Measurements from ENCODE around the gene TGFA.

Gene TGFA

DNA sequence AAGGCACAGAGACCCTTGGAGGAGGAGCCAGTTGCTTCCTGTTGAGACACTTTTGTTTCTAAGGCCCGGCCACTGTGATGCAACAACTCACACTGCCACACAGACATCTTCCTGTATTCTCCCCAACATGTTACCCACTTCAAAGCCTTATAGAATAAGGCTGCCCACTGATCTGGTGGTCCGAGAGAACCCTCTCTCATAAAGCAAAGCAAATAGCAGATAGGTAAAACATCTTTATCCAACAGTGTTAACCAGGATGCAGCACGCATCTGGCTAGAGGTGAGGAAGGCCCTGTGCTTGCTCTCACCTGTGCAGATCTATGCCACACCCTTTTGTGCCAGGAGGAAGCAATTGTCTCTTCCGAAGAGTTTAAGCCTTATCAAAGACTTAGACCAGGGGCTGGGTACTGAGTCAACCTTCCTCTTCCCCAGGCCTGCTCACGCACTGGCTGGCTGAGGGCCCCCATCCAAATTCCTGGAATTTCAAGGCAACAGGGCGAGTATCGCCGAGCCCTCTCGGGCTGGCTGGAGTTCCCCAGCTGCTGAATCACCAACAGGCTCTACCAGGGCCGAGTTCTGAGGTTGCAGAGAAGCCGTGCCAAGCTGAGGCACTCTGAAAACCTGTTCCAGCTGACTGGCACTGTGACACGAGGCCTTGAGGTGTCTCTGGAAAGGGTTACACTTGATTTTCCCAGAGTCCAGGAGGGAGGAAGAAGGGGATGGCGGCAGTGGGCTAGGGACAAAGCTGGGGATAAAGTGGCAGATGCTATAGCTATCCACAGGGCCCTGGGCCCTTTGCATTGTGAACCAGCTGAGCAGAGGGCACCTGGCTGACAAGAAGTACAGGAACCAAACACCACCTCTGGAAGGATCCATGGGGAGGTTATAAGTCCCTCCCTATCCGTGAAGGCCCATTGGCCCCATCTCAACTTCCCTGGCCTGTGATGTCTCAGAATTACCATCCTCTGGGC lies 29.3 kb downstream of the TGFA start:
- DNase-seq (ENCODE audit: low spot score), result peak; percentile 73

DNA sequence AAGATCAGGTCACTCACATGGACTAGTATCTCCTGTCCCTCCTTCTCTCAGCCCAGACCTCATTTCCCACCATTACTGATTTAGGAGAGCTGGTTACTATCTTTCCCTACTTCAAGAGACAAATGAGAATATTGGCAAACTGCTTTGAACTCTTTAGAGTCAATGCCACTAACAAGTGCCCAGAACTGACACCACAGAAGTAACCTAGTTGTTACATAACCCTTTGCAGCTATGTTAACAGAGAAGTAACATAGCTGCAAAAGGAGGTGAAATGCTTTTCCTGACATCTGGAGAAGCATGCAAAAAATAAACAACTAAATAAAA lies 30.0 kb downstream of the TGFA start:
- DNase-seq (ENCODE audit: low spot score), result no peak

DNA sequence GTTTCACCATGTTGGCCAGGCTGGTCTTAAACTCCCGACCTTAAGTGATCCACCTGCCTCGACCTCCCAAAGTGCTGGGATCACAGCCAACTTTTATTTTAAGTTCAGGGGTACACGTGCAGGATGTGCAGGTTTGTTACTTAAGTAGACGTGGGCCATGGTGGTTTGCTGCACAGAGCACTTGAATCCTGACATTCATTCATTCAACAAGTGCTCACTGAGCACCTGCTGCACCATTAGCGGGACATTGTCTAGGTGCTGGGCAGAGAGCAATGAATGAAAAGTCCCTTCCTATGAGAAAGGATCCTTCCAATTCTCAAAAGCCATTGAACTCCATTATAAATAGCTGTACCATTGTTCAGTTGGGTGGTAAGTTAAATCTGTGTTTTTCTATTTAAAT lies 31.0 kb downstream of the TGFA start:
- no peak for DNase-seq (ENCODE audit: low spot score)

DNA sequence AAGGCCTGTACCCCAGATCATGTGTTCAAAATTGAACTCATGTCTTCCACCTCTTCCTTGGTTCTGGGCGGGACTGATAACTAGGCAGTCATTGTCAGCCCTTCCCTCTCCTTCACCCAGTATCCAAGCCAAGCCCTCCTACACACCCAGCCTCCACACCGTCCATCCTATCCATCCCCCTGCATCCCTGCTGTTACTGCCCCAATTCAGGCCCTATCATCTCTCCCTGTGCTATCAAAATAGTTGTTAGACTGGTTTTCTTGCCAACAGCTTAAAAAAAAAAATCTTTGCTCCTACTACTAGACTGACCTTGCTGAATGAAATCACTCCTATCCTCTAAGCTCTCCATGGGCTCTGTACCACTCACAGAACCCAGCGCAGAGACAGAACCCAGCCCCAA lies 32.8 kb downstream of the TGFA start:
- DNase-seq (ENCODE audit: low spot score), result no peak

DNA sequence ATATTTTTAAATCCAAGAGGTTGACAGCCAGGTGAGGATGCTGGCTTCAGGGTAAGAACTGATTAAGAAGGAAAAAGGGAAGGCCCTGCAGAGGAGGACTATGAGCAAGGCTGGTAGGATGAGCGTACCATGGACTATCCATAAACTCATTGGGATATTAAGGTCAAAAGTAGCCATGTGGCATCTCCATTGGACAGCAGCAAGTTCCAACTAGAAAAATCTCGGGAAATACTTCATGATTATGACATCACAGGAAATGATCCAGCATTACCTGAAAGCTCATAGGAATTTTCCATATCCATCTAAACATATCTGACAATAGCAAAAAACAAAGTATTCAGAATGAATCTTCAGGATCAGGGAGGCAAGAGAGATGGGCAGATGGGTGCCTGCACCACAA lies 34.2 kb downstream of the TGFA start:
- no peak for DNase-seq (ENCODE audit: low spot score)

DNA sequence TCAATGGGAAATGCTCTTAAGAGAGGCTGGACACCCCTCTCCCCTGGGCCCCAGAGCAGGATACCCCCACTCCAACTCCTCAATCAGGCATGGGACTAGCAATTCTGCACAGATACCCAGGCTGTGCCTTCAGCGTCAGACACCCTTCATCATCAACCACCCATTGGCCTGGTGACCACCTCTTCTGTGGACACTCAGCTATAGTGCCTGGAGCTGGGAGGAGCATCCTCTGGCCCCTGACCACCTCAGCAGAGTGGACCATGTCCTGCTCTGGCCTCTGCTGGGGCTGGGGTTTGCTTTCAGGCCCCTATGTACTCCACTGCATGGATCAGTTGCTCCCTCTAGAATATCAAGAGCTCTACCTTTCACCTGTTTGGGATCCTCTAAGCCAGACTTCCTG lies 35.1 kb downstream of the TGFA start:
- no peak for DNase-seq (ENCODE audit: low spot score)

DNA sequence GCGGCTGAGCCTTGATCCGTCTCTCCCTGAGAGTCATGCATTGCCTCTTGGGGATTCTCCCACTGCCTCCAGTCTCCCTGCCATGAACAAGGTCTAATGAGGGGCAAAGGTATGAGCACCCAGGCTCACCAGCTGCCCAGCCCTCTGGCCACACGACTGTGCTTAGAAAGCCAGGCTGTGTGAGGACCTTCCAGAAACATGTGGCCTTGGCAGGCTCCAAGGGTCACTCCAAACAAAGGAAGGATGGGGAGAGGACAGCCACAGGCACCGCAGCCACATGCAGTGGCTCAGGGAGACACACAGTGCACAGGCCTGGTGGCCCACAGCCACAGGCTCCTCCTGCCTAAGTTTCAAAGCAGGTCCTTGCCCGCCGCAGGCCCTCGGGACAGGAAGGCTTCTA lies 35.8 kb downstream of the TGFA start:
- no peak for DNase-seq (ENCODE audit: low spot score)

DNA sequence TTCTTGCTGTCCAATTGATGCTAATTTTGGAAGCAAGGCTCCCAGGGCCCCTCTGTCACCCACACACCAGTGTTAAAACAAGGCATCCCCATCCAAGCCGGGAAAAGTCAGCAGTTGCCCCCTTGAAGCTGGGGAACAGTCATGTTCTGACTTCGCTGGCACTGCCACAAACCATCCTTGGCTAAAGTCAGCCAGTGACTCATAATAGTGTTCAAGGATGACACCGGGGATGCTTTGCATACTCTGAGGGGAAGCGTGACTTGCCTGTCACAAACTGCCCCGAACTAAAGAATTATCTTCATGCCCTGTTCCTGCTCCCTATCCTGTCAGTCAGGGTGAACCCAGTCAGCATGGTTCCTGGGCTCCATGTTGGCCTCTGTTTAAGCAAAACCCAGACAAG lies 37.0 kb downstream of the TGFA start:
- no peak for DNase-seq (ENCODE audit: low spot score)

DNA sequence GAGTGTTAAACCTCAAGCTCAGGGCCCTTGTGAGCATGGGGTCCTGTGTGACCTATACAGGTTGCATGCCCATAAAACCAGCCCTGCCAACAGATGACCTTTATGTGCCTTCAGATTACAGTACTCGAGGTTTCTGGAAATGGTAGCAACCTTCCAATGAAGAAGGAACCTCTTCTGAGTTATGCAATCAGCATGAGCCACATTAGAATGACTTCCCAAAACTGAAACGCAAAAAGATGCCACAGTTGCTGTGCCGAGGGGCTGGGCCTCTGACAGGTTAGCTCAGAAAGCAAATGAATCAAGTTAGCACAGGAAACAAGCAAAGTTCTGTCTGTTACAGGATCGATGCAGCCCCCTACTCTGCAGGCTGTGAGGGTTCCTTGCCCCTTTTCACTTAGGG lies 37.7 kb downstream of the TGFA start:
- DNase-seq (ENCODE audit: low spot score), result no peak

DNA sequence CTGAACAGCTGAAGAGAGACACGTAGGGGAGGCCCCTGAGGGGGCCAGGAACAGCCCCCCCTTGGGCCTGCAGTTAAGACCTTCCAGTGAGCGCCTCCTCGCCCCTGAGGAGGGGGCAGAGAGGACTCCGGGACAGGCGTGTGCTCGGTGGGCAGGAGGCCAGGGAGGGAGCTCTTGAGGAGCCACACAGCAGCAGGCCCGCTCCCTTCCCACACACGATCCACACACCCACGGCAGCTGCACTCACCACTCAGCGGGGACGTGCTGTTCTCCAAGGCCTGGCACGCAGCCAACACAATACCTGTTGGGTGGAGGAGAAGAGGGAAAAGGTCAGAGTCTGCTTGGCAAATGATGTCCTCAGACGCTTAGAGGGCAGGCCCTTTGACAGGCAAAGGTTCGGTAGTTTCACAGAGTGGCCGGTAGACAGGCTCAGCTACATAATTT lies 39.0 kb downstream of the TGFA start:
- DNase-seq (ENCODE audit: low spot score), result peak; percentile 39

DNA sequence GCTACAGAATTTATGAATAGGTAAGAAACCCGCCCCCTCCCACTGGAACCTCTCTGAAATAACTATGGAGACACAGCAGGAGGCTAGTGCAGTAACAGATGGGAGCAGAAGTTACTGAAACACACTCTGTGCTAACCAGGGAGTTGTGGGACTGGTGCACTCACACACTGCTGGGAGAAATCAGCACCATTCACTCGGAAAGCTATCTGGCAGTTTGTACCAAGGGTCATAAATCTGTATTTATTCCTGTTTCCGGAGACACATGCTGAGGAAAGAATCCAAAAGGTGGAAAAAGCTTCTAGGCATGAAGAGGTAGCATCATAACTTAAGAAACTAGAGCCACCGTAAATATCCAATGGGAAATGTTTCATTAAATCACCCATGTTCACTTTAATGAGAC lies 39.9 kb downstream of the TGFA start:
- DNase-seq (ENCODE audit: low spot score), result peak; percentile 38

DNA sequence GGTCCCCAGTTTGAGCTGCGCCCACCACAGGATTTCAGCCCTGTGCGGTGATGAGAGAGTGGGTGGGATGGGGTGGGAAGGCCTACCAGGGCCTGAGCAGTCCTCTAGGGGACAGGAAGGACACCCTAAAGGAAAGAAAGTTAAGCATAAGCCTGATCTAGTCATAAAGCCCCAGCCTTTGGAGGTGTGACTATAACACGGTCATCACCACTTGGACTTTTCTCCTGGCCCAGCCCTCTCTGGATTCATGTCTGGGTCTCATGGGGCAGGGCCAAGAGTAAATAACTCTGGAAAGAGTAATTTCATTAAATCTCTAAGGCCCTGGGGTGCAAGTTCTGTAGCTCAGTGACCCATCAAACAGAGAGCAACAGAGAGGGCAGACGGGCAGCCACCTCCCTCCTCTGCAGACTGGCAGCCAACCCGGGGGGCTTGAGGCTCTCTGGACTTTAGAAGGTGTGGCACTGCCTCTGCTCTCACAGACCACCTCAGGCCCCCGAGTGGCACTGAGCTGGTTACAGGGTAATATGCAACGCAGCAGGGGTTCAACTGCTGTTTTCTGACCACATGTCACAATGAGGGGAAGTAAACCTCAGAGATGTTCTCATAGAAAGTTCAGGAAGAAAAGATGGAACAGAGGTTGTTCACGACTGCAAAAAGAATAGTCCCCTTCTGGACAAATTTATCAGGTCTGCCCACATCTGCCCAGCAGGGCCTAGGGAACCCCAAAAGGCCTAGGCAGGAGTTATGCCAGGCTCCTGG lies 41.5 kb downstream of the TGFA start:
- no peak for DNase-seq (ENCODE audit: low spot score)

DNA sequence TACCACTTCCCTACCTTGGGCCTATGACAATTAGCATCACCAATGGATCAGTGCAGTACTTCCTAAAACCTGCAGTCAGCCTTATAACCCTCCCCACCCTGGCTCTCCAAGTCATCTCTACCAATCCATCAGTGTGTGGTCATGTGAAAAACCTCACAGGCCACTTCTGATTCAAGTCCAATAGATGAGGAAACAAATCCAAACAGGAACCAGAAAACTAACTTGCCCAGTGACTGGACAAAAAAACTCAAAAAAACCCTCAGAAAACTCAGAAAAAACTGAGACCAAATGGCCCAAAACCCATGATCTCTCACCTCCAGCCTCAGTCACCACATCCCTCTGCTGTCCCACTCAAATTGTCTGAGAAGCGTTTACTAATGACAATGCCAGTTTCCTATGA lies 43.3 kb downstream of the TGFA start:
- no peak for DNase-seq (ENCODE audit: low spot score)

DNA sequence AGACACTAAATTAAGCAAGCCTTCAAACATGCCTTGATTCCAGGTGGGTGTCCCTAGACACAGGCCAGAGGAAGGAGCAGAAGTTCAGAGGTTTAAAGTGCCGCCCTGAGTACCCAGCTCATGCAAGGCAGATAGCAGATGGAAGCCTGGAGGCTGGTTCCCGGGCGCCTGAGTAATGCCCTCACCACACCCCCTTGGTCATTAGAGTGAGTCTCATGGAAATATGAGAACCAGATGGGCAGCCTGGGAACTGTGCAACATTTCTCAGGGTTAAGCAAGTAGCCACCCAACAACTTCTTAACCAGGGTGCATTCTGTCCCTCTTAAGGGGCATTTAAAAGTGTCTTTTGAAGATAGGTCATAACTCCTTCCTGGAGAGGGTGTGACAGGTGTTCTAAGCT lies 44.1 kb downstream of the TGFA start:
- DNase-seq (ENCODE audit: low spot score), result no peak

DNA sequence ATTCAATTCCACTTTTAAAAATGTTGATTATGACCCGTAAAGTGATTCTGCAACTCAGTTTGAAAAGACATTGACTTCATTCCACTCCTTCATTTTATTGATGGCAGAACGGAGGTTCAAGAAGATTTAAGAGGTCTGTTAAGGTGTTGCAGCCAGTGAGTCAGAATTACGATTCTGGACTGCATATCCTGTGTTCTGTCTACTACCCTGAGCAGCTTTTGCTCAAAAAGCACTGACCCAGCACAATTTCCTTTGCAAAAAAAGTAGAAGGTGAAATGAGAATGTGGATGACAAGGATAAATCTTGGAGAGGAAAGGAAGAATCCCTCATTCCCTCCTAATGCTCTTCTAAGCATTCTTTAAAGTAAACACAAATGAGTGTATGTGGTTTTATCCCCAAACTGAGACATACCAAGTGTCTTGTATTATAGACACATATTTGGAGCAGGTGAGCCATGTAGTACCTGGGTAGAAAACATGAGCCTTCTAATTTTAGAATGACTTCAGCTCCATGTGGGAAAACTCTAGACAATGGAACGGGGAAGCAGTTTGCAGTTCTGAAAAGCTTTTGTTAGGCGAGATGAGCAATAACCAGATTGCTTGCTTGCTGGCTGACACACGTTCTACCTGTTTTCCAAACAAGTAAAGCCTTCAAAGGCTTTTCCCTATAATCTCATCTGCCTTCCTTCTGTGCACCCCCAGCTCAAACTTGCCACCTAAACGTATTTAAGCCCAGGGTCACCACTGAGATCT lies 44.7 kb downstream of the TGFA start:
- no peak for DNase-seq (ENCODE audit: low spot score)

DNA sequence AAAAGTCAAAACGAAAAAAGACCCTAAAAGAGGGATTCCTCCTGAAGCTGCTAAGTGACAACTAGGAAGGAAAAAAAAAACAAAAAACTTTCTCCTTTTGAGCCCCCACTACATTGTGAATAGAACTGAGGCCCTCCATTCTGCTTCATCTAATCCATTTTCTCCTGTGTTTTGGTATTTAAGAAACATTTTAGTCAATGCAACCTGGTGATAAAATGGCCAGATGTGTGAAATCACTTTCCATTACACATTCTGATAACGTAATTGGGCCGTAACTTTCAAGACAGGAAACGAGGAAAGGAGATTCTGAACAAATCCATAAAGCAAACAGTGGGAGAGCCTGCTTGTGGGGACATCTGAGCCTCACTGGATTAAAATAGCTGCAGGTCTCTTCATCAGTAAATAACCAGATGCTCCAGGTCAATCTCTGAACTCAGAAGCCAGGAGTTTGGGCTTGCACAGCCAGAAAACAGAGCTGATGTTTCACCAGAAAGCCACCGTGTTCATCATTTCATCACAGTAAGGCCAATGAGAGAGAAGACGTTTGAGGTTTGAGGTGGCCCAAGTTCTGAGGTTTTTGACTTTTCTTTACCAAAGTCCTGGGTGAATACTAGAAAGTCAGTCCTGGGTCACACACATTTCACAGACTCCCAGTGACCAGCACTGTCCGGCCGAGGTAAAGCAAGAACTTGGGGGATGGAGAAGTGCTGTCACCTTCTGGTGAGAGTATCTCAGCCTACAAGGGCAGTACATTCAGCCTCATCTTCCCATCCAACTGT lies 47.8 kb downstream of the TGFA start:
- no peak for DNase-seq (ENCODE audit: low spot score)

DNA sequence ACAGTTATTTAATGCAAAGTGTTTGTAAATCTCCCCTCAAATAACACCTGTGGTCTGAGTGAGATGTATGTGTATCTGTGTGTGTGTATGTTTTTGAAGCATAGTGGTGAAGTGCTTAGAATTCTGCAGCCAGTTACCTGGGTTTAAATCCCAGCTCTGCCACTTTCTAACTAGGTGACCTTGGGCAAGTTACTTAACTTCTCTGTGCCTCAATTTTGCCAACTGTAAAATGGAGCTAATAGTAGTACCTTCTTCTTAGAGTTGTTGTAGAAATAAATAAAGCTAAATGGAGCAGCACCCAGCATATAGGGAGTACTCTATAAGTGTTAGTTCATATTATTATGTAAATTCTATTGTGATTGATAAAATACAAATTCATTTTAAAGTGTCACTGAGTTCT lies 48.9 kb downstream of the TGFA start:
- no peak for DNase-seq (ENCODE audit: low spot score)

DNA sequence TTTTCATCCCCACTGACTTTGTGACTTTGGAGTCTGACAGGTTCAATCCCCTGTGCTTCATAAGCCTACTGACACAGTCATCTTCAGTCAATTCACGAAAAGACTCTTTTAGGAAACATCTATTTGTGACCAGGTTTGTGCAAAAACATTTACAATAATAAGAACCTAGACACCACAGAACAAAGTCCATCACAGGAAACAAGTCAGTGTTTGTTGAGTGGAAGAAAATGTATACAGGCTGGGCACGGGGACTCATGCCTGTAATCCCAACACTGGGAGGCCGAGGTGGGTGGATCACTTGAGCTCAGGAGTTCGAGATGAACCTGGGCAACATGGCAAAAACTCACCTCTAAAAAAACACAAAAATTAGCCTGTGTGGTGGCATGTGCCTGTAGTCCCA lies 49.7 kb downstream of the TGFA start:
- no peak for DNase-seq (ENCODE audit: low spot score)

DNA sequence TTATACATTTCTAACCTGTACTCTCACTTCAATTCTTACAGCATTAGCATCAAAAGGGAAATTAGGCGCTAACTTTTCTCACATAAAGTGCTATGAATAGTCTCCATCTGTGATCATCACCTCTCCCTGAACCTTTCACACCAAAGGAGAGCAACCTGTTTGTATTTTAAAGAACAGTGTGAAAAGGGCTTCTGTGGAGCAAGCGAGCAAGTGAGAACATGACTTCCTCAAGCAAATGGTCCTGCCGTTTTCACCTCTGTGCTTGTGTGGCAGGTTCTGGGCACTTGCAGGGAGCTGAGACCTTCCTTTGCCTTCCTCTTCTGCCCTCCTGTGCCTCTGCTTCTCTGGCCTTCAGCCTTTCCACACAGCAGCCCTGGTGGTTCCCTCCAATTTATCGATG lies 51.9 kb downstream of the TGFA start:
- no peak for DNase-seq (ENCODE audit: low spot score)

DNA sequence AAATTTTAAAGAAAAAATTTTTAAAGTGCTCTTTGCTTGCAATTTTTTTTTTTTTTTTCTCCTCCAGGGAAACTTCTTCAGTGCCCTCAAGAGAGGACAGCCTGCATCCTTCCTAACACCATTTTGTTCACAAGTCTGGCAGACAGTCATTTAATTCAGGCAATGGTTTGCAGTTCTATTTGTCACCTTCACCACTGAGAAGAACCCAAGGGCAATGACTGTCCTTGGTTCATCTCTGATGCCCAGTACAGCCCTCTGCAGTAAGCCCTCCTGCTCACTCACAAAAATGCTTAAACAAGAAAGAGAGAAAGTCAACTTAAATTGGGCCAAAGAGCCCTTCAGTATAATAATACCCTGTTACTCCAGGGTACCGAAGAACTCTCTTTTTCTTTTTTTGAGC lies 52.4 kb downstream of the TGFA start:
- DNase-seq (ENCODE audit: low spot score), result no peak

DNA sequence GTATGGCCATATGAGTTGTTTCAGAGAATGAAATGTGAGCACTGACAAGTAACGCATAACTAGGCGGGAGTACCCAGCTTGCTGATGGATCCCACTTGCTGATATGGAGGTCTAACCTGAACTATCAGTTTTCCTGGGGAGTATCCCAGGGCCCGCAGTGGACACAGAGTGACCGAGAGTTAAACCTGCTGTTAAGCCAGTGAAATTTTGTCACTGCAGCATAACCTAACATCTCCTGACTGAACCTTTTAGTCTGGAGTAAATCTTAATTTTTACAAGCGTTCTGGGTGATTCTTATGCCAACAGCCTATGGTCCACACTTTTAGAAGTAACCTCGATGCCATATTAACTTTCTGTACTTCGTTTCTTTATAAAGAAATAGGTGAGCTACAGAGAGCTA lies 54.4 kb downstream of the TGFA start:
- DNase-seq (ENCODE audit: low spot score), result no peak

DNA sequence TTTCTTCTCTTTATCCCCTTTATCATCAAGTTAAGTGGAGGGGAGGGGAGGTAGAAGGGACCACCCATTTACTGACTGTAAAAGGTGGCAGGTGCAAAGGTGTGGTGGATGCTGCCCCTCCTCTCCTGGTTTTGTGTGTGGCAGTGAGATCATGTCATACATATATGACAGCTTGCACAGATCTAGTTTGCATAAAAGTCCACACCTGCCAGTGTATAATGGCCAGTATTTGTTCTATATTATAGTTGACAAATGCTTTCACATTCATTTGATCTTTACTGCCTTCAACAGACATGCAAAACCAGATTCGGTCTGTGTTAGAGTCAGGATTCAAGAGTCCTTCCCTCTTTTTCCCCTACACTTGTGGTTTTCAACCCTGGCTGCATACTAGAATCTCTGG lies 55.1 kb downstream of the TGFA start:
- no peak for DNase-seq (ENCODE audit: low spot score)
